Fibroblast of skin of left biceps (primary cell): Measurements from ENCODE around the gene ASXL2.
"Not testable (repeated sequence)": the region's sequence is repeated elsewhere in the genome, so short reads cannot be mapped to it uniquely, and the experiment has no call there.

ENCODE experiments used
- DNase-seq, 2 experiments: peaks; one replicate each; pipeline ENCODE4 v3.0.0-alpha.2; 2013; ENCODE audit warnings: low read depth in 2 of 2

ASXL2 gene

GRCh38 chr2:25891672-25892071, 13.4 kb upstream of the ASXL2 start:
- no peak for DNase-seq

- no peak for DNase-seq
Observed at GRCh38 chr2:25887624-25888242, 9.4 kb upstream of the ASXL2 start.

- DNase-seq, result no peak
Observed at GRCh38 chr2:25885933-25886332, 7.6 kb upstream of the ASXL2 start.

GRCh38 chr2:25881764-25882163, 3.5 kb upstream of the ASXL2 start:
- DNase-seq, result no peak

GRCh38 chr2:25879133-25879730, 945 bp upstream of the ASXL2 start:
- no peak for DNase-seq

- no peak for DNase-seq
Observed at GRCh38 chr2:25877431-25878360, 591 bp downstream of the ASXL2 start.

- no peak for DNase-seq
Observed at GRCh38 chr2:25872134-25872533, 6.2 kb downstream of the ASXL2 start.

GRCh38 chr2:25867396-25868003, 10.8 kb downstream of the ASXL2 start:
- no peak for DNase-seq

- no peak for DNase-seq
Observed at GRCh38 chr2:25856377-25856776, 21.9 kb downstream of the ASXL2 start.

- no peak for DNase-seq
Observed at GRCh38 chr2:25855065-25855464, 23.2 kb downstream of the ASXL2 start.

- no peak for DNase-seq
Observed at GRCh38 chr2:25854613-25855012, 23.7 kb downstream of the ASXL2 start.

GRCh38 chr2:25853038-25853638, 25.1 kb downstream of the ASXL2 start:
- DNase-seq, result no peak

GRCh38 chr2:25851740-25852503, 26.4 kb downstream of the ASXL2 start:
- DNase-seq, result peak; percentile 53 to 56

- not testable (repeated sequence) for DNase-seq
Observed at GRCh38 chr2:25850400-25850799, 27.9 kb downstream of the ASXL2 start.

GRCh38 chr2:25849350-25849749, 28.9 kb downstream of the ASXL2 start:
- DNase-seq, result not testable (repeated sequence)

- DNase-seq, result no peak
Observed at GRCh38 chr2:25845843-25846505, 32.3 kb downstream of the ASXL2 start.

- DNase-seq, result no peak
Observed at GRCh38 chr2:25844089-25844488, 34.2 kb downstream of the ASXL2 start.

- DNase-seq, result no peak
Observed at GRCh38 chr2:25842155-25842554, 36.1 kb downstream of the ASXL2 start.

GRCh38 chr2:25838152-25838756, 40.0 kb downstream of the ASXL2 start:
- no peak for DNase-seq

GRCh38 chr2:25835906-25836305, 42.4 kb downstream of the ASXL2 start:
- DNase-seq, result no peak
